SK-N-SH (cell line): ENCODE results near the gene MTHFD1L. TPM values are rescaled to one million over a fixed set of nuclear protein-coding genes. Genes with fewer than 3 reads are reported as not detected.

Experiments used
- CTCF ChIA-PET: fragments of 300-600, 350-600 bp; formaldehyde crosslinking; extraction: SDS; loops from one replicate; lab custom pipeline; 2021; lab: Yijun Ruan, JAX
- POLR2A ChIA-PET: fragments of 350-600 bp; sonication (Branson Sonifier 250); formaldehyde crosslinking; extraction: SDS; loops from one replicate; lab custom pipeline; 2020; ENCODE audit warnings: antibody characterized with exemption, inconsistent platforms; lab: Yijun Ruan, JAX
- DNase-seq: peaks from one replicate; pipeline ENCODE4 v3.0.0; 2012
- H2AFZ ChIP-seq: fragments of 200-600 bp; sonication (generic); 2 replicates; pipeline ENCODE4 v1.8.1; 2016; ENCODE audit warnings: antibody characterized with exemption, mild to moderate bottlenecking, low read depth
- H3F3A ChIP-seq: fragments of 200-600 bp; sonication (generic); replicated peaks from 2 replicates; pipeline ENCODE3; 2016; ENCODE audit warnings: antibody characterized with exemption, mild to moderate bottlenecking; ENCODE audit not compliant: insufficient read depth
- H3K27ac ChIP-seq, 2 experiments: fragments of 200-500 bp in 1 of 2; fragments of 200-600 bp in 1 of 2; sonication (Bioruptor generic) in 1 of 2; sonication (generic), shearing (Covaris generic) in 1 of 2; 2 replicates each; pipeline versions ENCODE4 v1.5.1 to v1.6.1; 2014 to 2016; ENCODE audit warnings: low read depth in 2 of 2, inconsistent platforms in 1 of 2, low read length in 1 of 2, mild to moderate bottlenecking in 1 of 2, mixed read lengths in 1 of 2
- H3K27me3 ChIP-seq: fragments of 200-600 bp; sonication (generic), shearing (Covaris generic); 2 replicates; pipeline ENCODE4 v1.6.1; 2016; ENCODE audit warnings: mixed run types; ENCODE audit not compliant: insufficient read depth
- H3K36me3 ChIP-seq, 2 experiments: fragments of 200-500 bp in 1 of 2; fragments of 200-600 bp in 1 of 2; sonication (Bioruptor generic) in 1 of 2; sonication (generic) in 1 of 2; replicated peaks in 1 of 2; 2 replicates each; pipeline versions ENCODE3 to v1.5.1; 2014 to 2016; ENCODE audit warnings: low read length in 1 of 2, mild to moderate bottlenecking in 1 of 2; ENCODE audit not compliant: insufficient read depth in 2 of 2, control insufficient read depth in 1 of 2
- H3K4me1 ChIP-seq, 2 experiments: fragments of 200-500 bp in 1 of 2; fragments of 200-600 bp in 1 of 2; sonication (Bioruptor generic) in 1 of 2; sonication (generic), shearing (Covaris generic) in 1 of 2; 2 replicates each; pipeline versions ENCODE4 v1.5.1 to v1.6.1; 2014 to 2016; ENCODE audit warnings: low read depth in 1 of 2, low read length in 1 of 2, mixed run types in 1 of 2; ENCODE audit not compliant: insufficient read depth in 2 of 2, control insufficient read depth in 1 of 2
- H3K4me2 ChIP-seq: fragments of 200-600 bp; sonication (generic), shearing (Covaris generic); 2 replicates; pipeline ENCODE4 v1.6.1; 2017; ENCODE audit warnings: mixed run types
- H3K4me3 ChIP-seq, 2 experiments: fragments of 200-500 bp in 1 of 2; fragments of 200-600 bp in 1 of 2; sonication (Bioruptor generic) in 1 of 2; sonication (generic), shearing (Covaris generic) in 1 of 2; 2 replicates each; pipeline versions ENCODE4 v1.5.1 to v1.8.1; 2014 to 2016; ENCODE audit warnings: low read depth in 2 of 2, inconsistent platforms in 1 of 2, low read length in 1 of 2, mild to moderate bottlenecking in 1 of 2, mixed read lengths in 1 of 2, moderate library complexity in 1 of 2
- H3K79me2 ChIP-seq: fragments of 200-600 bp; sonication (generic); 2 replicates; pipeline ENCODE4 v1.8.1; 2017; ENCODE audit warnings: mild to moderate bottlenecking; ENCODE audit not compliant: insufficient read depth
- H3K9ac ChIP-seq: fragments of 200-600 bp; sonication (generic); 2 replicates; pipeline ENCODE4 v1.6.1; 2017; ENCODE audit warnings: mixed run types
- H3K9me2 ChIP-seq: fragments of 200-600 bp; sonication (generic); 2 replicates; pipeline ENCODE4 v1.6.1; 2017; ENCODE audit warnings: mixed run types
- H3K9me3 ChIP-seq: fragments of 200-600 bp; sonication (generic); 2 replicates; pipeline ENCODE4 v1.6.1; 2017; ENCODE audit warnings: mixed run types, mild to moderate bottlenecking, moderate library complexity
- H4K20me1 ChIP-seq: fragments of 200-600 bp; sonication (generic); 2 replicates; pipeline ENCODE4 v1.6.1; 2017; ENCODE audit warnings: mild to moderate bottlenecking, mixed run types; ENCODE audit not compliant: insufficient read depth
- CHD2 ChIP-seq: fragments of 150-350 bp; IDR thresholded peaks from 2 replicates; pipeline ENCODE4 v1.6.1; 2018; ENCODE audit warnings: low read length; ENCODE audit not compliant: partially characterized antibody
- ELF1 ChIP-seq: IDR thresholded peaks from 2 replicates; pipeline ENCODE4 v1.4.0; 2012
- EZH2phosphoT487 ChIP-seq: fragments of 200-600 bp; sonication (generic); IDR thresholded peaks from 2 replicates; pipeline ENCODE4 v1.6.1; 2017; ENCODE audit warnings: low read depth, mixed run types, mild to moderate bottlenecking, antibody characterized with exemption, moderate library complexity, borderline replicate concordance
- FOSL2 ChIP-seq: IDR thresholded peaks from 2 replicates; pipeline ENCODE4 v1.4.0; 2012; ENCODE audit warnings: low read depth, mild to moderate bottlenecking, moderate library complexity, borderline replicate concordance
- FOXM1 ChIP-seq: IDR thresholded peaks from 2 replicates; pipeline ENCODE4 v1.4.0; 2012; ENCODE audit warnings: low read depth, mild to moderate bottlenecking
- GABPA ChIP-seq: IDR thresholded peaks from 2 replicates; pipeline ENCODE4 v1.4.0; 2012; ENCODE audit warnings: low read depth, mild to moderate bottlenecking
- JUND ChIP-seq: IDR thresholded peaks from 2 replicates; pipeline ENCODE4 v1.4.0; 2012
- MAX ChIP-seq: IDR thresholded peaks from 2 replicates; pipeline ENCODE4 v1.4.0; 2012; ENCODE audit warnings: low read depth
- NFIC ChIP-seq: IDR thresholded peaks from 2 replicates; pipeline ENCODE4 v1.4.0; 2012; ENCODE audit warnings: borderline replicate concordance
- NRF1 ChIP-seq: IDR thresholded peaks from 2 replicates; pipeline ENCODE4 v1.6.1; 2012; ENCODE audit warnings: low read depth, mild to moderate bottlenecking, low read length
- PBX3 ChIP-seq: IDR thresholded peaks from 2 replicates; pipeline ENCODE4; 2012
- RAD21 ChIP-seq: IDR thresholded peaks from 2 replicates; pipeline ENCODE4 v1.6.1; 2012; ENCODE audit warnings: mild to moderate bottlenecking, low read length
- RCOR1 ChIP-seq: fragments of 150-350 bp; IDR thresholded peaks from 2 replicates; pipeline ENCODE4 v1.6.1; 2017; ENCODE audit warnings: antibody characterized with exemption, low read length
- RFX5 ChIP-seq: IDR thresholded peaks from 2 replicates; pipeline ENCODE4 v1.6.1; 2012; ENCODE audit warnings: mild to moderate bottlenecking, improper control_type of control experiment, low read length
- RXRA ChIP-seq: IDR thresholded peaks from 2 replicates; pipeline ENCODE4 v1.4.0; 2012; ENCODE audit warnings: low read depth, mild to moderate bottlenecking, borderline replicate concordance
- SIN3A ChIP-seq: IDR thresholded peaks from 2 replicates; pipeline ENCODE4 v1.6.1; 2012; ENCODE audit warnings: low read depth, mild to moderate bottlenecking, low read length, moderate library complexity, borderline replicate concordance
- SMC3 ChIP-seq: IDR thresholded peaks from 2 replicates; pipeline ENCODE4 v1.6.1; 2012; ENCODE audit warnings: low read depth, low read length, improper control_type of control experiment
- TCF12 ChIP-seq: IDR thresholded peaks from 2 replicates; pipeline ENCODE4 v1.4.0; 2012
- ZBTB33 ChIP-seq: IDR thresholded peaks from 2 replicates; pipeline ENCODE4 v1.4.0; 2012; ENCODE audit warnings: low read depth, borderline replicate concordance
- WGBS: methylation state at CpG from one replicate; pipeline ENCODE4 v1.1.6; 2017; ENCODE audit warnings: low lambda C conversion rate; 5-methylcytosine and 5-hydroxymethylcytosine counted together
- polyA plus RNA-seq, 3 experiments: library from polyadenylated mRNA; depleted of rRNA; stranded (reverse); fragments of >200 nt; gene quantifications; 2 replicates each; pipeline ENCODE4 v1.2.3, GENCODE V29; 2012
- TF ChIP-seq, protein P1 (sequence below): fragments of 150-350 bp; IDR thresholded peaks from 2 replicates; pipeline ENCODE4 v1.6.1; 2017; ENCODE audit warnings: antibody characterized with exemption, low read length, low read depth, borderline replicate concordance
- TF ChIP-seq, protein P2 (sequence below): fragments of 200-600 bp; sonication (generic); IDR thresholded peaks from 2 replicates; pipeline ENCODE4 v1.6.1; 2017; ENCODE audit warnings: antibody characterized with exemption, mild to moderate bottlenecking, moderate library complexity

MTHFD1L gene
- polyA plus RNA-seq, 1 of the 3 experiments (the other 2 are of a cell fraction): 37.0 TPM

DNA sequence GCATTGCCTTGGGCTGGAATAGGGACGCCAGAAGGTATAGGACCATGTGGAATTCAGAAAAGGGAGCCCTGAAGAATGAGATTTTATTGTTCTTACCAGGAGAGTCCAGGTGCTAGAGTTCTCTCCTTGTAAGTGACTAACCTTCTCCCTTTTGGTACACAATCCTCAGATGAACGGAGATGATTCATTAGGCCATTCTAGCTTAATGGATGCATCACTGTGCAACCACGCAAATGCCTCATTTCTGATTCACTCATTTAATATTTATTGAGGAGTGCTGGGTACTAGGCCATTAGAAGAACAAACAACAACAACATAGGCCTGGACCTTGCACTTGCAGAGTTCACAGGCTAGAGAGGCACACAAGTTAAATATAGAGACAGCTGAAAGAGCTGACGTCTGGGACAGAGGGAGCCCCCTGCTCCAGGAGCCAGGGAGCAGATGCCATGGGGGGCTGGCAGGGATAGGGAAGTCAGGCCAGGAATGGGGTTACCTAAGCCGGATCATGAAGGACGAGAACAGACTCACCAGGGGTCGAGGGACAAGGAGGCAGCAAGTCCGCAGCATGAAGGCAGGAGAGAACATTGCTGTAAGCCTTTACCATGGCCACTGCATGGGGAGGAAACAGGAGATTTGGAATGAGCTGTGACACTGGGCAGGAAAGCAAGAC lies 194.7 kb downstream of the MTHFD1L start (continued):
- TF ChIP-seq ZBTB33 (0 out of 2 replicates have a peak, but pooled peaks have one; percentile 57), JUND (peak; percentile 98), PBX3 (peak; percentile 80)

DNA sequence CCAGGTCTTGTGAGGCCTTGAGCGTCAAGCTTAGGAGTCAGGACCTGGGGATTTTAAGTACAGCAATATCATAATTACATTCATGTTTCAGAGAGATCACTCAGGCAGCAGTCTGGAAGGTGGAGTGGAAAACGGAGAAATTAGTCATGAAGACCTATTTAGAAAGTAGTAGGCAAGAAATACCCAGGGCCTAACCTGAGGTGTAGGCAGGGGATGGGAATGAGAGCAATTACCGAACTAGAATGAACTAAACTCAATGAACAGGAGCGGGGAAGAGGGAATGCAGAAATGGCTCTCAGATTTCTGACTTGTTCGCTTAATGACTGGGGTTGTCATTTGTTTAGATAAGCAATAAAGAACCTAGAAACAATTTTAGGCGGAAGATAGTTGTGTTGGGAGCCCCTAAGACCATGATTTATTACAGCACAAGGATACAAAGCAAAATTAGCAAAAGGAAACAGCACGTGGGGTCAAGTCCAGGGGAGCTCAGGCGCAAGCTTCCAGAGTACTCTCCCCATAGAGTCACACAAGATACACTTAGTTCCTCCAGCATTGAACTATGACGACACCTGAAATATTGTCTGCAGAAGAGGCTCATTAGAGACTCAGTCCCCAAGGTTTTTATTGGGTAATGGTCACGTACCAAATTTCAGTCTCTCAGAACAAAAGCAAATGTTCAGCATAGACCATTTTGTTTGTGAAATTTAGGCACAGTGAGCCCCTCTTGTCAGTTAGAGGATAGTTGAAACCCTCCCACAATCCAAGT lies 195.4 kb downstream of the MTHFD1L start:
- CTCF ChIA-PET: no interaction called here
- WGBS: 84% methylated on average over 10 of the region's 10 CpGs
- peaks cover 51% of the 10 kb centered on the region for H3F3A ChIP-seq
- no peaks in the 10 kb centered on the region for H3K9me2 ChIP-seq
- DNase-seq: no peak
- no peaks in the 10 kb centered on the region for H4K20me1 ChIP-seq
- H3K4me2 ChIP-seq: no peak overlapping the region; the same call in 1 of the 2 replicates
- no peak overlapping the region for H3K4me3 ChIP-seq
- H3K9me3 ChIP-seq: no peaks in the 10 kb centered on the region
- peaks cover 0 to 27% of the 10 kb centered on the region in 2 experiments for H3K36me3 ChIP-seq
- H3K9ac ChIP-seq: peak overlapping the region; percentile 70
- TF ChIP-seq, protein P1, sequence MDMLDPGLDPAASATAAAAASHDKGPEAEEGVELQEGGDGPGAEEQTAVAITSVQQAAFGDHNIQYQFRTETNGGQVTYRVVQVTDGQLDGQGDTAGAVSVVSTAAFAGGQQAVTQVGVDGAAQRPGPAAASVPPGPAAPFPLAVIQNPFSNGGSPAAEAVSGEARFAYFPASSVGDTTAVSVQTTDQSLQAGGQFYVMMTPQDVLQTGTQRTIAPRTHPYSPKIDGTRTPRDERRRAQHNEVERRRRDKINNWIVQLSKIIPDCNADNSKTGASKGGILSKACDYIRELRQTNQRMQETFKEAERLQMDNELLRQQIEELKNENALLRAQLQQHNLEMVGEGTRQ: no peak
- TF ChIP-seq RCOR1 (no peak), RFX5 (no peak), JUND (no peak), FOSL2 (no peak), PBX3 (no peak), GABPA (no peak), CHD2 (no peak), RXRA (no peak), RAD21 (no peak), SMC3 (no peak), NRF1 (no peak), MAX (no peak), NFIC (no peak), EZH2phosphoT487 (no peak), FOXM1 (no peak), ELF1 (no peak), TCF12 (no peak), SIN3A (no peak)
- TF ChIP-seq, protein P2, sequence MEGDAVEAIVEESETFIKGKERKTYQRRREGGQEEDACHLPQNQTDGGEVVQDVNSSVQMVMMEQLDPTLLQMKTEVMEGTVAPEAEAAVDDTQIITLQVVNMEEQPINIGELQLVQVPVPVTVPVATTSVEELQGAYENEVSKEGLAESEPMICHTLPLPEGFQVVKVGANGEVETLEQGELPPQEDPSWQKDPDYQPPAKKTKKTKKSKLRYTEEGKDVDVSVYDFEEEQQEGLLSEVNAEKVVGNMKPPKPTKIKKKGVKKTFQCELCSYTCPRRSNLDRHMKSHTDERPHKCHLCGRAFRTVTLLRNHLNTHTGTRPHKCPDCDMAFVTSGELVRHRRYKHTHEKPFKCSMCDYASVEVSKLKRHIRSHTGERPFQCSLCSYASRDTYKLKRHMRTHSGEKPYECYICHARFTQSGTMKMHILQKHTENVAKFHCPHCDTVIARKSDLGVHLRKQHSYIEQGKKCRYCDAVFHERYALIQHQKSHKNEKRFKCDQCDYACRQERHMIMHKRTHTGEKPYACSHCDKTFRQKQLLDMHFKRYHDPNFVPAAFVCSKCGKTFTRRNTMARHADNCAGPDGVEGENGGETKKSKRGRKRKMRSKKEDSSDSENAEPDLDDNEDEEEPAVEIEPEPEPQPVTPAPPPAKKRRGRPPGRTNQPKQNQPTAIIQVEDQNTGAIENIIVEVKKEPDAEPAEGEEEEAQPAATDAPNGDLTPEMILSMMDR: no peak
- TF ChIP-seq, all 33 proteins: peak for 0
- POLR2A ChIA-PET: no interaction called here
- H3K79me2 ChIP-seq: peaks cover 39% of the 10 kb centered on the region
- no peaks in the 10 kb centered on the region for H3K27me3 ChIP-seq
- peaks cover 23 to 45% of the 10 kb centered on the region in 2 experiments for H3K4me1 ChIP-seq
- H2AFZ ChIP-seq: no peak overlapping the region
- H3K27ac ChIP-seq: peak overlapping the region; percentile 60 to 98
